NCI-H524 treated with DMSO at 0.1 percent for 48 hours (cell line): ENCODE results near the gene SLC6A6.

Experiments used
- DNase-seq: peaks from one replicate; lab custom pipeline; 2025; lab: John Stamatoyannopoulos, UW

The SLC6A6 gene

GRCh38 chr3:14487821-14488220 is 85.4 kb downstream of the SLC6A6 start:
- DNase-seq: no peak

DNA sequence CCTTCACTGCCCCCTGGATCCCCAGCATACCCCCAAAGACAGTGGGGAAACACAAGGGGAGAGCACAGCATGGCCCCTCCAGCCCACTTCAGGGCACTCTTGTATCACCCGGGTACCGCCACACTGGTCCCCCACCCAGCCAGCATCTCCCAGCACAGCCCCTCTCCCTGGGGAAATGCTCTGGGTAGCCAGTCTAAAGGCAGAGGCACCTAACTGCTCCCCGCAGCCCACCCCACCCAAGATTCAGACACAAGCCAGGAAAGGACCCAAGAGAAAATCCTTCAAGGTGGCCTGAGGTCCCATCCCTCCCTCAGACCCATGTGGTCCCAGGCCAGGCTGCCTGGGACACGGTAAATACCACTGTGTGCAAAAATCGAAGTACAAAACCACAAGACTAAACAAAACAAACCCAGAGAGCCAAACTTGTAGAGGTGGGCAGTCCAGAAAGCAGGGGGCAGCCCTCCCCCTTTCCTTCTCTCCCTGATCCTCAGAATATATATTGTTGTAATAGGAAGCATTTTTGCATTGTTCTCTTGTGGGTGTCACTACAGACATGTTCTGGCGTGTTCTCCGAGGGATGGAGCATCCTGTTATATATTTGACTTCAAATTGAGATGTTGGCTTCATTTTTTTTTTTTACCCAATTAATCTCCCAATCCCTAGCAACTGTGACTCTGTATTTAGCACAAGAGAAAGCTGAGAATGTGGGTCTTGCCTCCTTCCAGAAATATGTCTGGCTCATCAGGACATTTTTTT is 86.1 kb downstream of the SLC6A6 start:
- DNase-seq: no peak

DNA sequence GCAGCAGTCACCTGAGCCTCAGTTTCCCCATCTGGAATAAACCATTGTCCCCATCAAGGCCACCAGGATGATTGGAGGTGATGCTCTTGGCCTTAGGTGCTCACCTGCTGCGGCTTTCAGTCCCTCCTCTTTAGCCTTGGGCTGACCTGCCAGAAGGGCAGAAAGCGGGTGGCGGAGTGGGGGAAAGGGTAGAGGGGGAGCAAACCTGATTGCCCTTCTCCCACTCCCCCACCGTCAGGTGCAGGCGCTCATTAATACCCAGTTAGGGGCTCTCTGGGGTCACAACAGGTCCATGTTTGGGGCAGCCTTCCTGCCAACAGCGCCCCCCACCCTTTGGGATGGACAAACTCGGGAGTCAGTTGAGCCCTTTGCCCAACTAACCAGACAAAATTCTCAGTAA is 87.2 kb downstream of the SLC6A6 start:
- DNase-seq: no peak

GRCh38 chr3:14490255-14490654 is 87.8 kb downstream of the SLC6A6 start:
- DNase-seq: no peak

GRCh38 chr3:14490831-14491230 is 88.4 kb downstream of the SLC6A6 start:
- no peak for DNase-seq

GRCh38 chr3:14491396-14492190 is 89.2 kb downstream of the SLC6A6 start:
- no peak for DNase-seq

DNA sequence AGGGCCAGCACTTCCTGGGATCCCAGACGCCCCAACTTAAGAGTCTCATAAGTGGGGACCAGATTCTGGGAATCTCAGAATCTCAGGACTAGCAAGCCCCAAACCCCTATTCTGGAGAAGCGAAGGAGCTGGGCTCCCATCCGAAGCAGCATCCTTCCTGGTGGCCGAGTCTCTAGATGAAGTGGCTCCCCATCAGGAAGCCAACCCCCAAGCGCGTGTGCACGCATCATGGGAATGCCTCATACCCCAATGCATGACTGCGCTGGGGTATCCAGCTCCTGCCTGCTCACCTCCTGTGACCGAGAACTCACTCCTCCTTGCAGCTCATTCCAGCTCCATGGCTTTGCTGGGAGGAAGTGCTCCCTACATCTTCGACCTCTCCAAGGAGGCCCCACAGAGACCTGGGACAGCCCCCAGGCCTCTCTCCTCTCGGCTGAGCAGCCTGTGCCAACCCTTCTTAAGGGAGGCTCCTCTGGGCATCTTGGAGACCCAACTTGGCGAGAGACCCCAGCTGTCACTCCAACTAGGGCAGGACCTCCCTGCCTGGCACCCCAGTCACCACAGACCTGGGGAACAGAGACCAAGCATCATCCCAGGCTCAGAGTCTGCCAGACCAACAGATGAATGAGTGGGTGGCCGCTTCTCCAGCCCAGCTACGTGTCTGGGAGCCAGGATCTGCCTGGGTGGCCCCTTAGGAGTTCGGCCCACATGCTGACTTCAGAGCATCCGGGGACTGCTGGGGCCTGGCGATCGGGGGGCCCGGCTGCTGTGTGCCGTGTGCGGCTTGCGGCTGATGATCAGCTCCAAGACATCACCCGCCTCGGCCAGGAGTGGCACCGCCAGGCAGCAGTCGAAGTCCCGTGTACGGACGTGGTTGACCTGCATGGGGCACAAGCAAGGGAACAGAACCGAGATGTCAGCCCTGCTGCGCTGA is 90.8 kb downstream of the SLC6A6 start:
- DNase-seq: no peak

- DNase-seq: no peak
Measured at GRCh38 chr3:14494279-14494972, 92.0 kb downstream of the SLC6A6 start.

GRCh38 chr3:14494973-14495300 is 92.5 kb downstream of the SLC6A6 start:
- no peak for DNase-seq

- no peak for DNase-seq
Measured at GRCh38 chr3:14496351-14496750, 93.9 kb downstream of the SLC6A6 start.

DNA sequence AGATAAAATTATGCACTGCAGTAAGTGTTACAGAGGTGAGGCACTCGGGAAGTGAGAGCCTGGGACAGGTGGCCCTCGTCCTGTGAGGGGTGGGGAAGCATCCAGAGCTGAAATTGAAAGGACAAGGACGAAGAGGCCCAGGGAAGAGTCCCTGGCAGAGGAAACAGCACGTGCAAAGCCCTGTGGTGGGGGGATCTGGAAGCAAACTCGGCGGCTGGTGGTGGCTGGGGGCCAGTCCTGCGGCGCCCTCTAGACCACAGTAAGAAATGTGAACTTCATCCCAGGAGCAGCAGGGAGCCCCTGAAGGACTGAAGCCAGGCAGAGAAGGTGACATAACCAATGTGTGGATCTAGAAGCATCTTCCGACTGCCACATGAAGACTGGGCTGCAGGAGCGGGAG is 94.9 kb downstream of the SLC6A6 start:
- DNase-seq: no peak

- no peak for DNase-seq
Measured at GRCh38 chr3:14502472-14502871, 100.1 kb downstream of the SLC6A6 start.

GRCh38 chr3:14503033-14503705 is 100.8 kb downstream of the SLC6A6 start:
- DNase-seq: no peak

GRCh38 chr3:14503706-14504065 is 101.3 kb downstream of the SLC6A6 start:
- no peak for DNase-seq

GRCh38 chr3:14505001-14505802 is 102.8 kb downstream of the SLC6A6 start:
- no peak for DNase-seq

DNA sequence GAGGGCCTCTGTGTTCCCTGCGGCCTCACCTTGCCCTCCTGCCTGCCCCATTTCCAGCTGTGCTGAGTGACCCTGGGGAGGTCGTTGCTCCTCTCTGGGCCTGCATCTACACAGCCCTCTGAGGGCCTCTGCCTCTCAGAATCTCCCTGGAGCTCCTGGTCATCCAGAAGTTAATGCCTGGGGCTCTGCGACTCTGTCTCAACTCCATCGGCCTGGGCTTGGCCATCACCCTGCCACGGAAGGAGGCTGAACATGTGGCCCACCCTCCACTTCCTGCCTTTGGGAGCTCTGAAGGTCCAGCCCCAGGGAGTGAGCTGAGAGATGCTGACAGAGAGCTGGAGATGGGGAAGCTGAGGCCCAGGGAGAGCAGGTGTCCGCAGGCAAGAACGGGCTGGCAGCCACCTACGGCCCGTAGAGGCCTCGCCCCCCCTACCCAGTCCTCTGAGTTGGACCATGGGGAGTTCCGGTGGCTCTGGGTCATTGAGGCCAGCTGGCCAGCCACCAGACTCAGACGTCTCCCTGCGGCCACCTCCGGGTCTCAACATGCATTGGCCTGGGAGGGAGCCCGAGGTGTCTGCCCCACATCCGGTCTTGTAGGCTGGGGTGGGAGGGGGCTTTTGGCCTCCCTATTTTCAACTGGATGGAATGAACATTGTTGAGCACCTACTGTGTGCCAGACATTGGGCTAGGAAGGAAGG is 103.5 kb downstream of the SLC6A6 start:
- no peak for DNase-seq

DNA sequence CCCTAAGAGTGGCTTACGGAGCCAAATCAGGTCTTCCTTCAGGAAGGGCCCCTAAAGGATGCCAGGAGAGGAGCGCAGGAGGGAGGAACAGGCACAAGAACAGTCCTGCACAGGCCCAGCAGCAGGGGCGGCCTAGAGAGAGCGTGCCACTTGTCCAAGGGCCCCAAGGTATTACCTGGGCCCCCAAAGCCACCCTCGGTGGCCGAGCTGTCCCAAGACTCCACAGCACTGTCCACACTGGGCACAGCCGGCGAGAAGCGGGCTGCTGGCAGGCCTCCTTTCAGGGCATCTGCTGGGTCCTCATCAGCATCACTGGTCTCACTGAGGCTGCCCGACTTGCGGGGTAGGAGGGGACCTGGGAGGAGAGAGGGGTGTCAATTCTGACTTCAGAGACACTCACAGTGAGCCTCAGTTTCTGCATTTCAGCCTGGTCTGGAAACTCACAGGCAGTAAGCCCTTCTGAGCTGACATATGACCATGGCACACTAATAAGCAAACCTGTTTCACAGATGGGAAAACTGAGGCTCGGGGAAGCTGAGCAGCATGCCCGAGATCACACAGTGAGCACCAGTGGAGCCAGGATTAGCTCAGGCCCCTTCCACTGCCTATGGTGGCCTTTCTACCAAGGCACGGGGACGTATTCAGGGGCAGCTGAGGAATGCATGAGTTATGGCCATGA is 104.4 kb downstream of the SLC6A6 start:
- no peak for DNase-seq

DNA sequence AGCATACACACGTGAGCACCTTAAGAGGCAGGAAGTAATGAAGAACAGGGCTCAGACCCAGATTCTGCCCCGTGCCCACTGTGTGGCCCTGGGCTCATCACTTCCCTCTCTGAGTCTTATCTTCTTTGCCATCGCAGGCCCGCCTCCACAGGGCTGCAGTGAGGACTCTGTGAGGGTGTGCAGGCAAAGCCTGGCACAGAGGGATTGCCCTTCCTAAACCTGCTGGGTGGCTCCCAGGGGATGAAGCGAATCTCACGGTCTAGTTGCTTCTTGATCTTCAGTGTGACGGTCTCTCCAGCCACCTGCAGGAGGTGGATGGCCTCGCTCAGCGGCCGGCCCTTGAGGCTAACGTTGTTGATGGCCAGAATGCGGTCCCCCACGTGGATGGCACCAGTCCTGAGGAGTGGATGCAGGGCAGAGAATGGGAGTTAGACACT is 104.9 kb downstream of the SLC6A6 start:
- no peak for DNase-seq

GRCh38 chr3:14507757-14508504 is 105.5 kb downstream of the SLC6A6 start:
- no peak for DNase-seq
